Lung (tissue), 12 donors: ENCODE data around the gene CDKN1A. TPM values are rescaled to one million over a fixed set of nuclear protein-coding genes. Genes with fewer than 3 reads are reported as not detected.

Experiments
- ATAC-seq: fragments of 200-7000 bp; cut with Tn5 transposase; one replicate; pipeline ENCODE4 v1.9.1; 2020; ENCODE audit warnings: moderate number of reproducible peaks; ENCODE audit not compliant: insufficient read depth, low FRiP score
- DNase-seq, 3 donors: peaks; one replicate each; pipeline ENCODE4 v3.0.0-alpha.2; 2013 to 2017
- H3K27ac ChIP-seq, 2 donors: one replicate each; pipeline ENCODE4 v1.5.1; 2013; ENCODE audit warnings: mild to moderate bottlenecking in 2 of 2, moderate library complexity in 2 of 2, control low read depth in 1 of 2, inconsistent platforms in 1 of 2, low read depth in 1 of 2, low read length in 1 of 2
- H3K27me3 ChIP-seq, 3 donors: one replicate each; pipeline ENCODE4 v1.5.1; 2013; ENCODE audit warnings: low read length in 2 of 3; ENCODE audit not compliant: control insufficient read depth in 3 of 3, insufficient read depth in 3 of 3
- H3K36me3 ChIP-seq, 4 donors: one replicate each; pipeline ENCODE4 v1.5.1; 2013; ENCODE audit warnings: low read length in 4 of 4, mild to moderate bottlenecking in 1 of 4, moderate library complexity in 1 of 4; ENCODE audit not compliant: control insufficient read depth in 4 of 4, insufficient read depth in 4 of 4
- H3K4me1 ChIP-seq, 5 donors: one replicate each; pipeline ENCODE4 v1.5.1; 2013; ENCODE audit warnings: low read length in 5 of 5, mild to moderate bottlenecking in 2 of 5, moderate library complexity in 1 of 5; ENCODE audit not compliant: control insufficient read depth in 5 of 5, insufficient read depth in 5 of 5
- H3K4me3 ChIP-seq: one replicate; pipeline ENCODE4 v1.5.1; 2013; ENCODE audit warnings: mild to moderate bottlenecking, control low read depth, moderate library complexity
- H3K9ac ChIP-seq, 2 donors: one replicate each; pipeline ENCODE4 v1.5.1; 2013; ENCODE audit warnings: low read length in 2 of 2, control low read depth in 1 of 2; ENCODE audit not compliant: insufficient read depth in 1 of 2
- H3K9me3 ChIP-seq, 4 donors: one replicate each; pipeline ENCODE4 v1.5.1; 2013; ENCODE audit warnings: low read length in 3 of 4, mild to moderate bottlenecking in 1 of 4, moderate library complexity in 1 of 4; ENCODE audit not compliant: control insufficient read depth in 4 of 4, insufficient read depth in 3 of 4
- WGBS, 2 donors: extraction: QIAGEN DNeasy Blood & Tissue Kit; methylation state at CpG; one replicate each; pipeline ENCODE4 v1.1.7; 2013; 5-methylcytosine and 5-hydroxymethylcytosine counted together
- polyA plus RNA-seq, 2 donors: library from polyadenylated mRNA; stranded (reverse); fragments of 200-250 nt; gene quantifications; one replicate each; pipeline ENCODE4 v1.2.1, GENCODE V29; 2013
- total RNA-seq, 2 donors: library from RNA; depleted of rRNA in 1 of 2; stranded (reverse); fragments of >200 nt in 1 of 2; gene quantifications; one replicate each; pipeline ENCODE4 v1.2.1, GENCODE V29; 2014 to 2021
- TF ChIP-seq, protein P1 (sequence below): IDR thresholded peaks from 2 replicates; pipeline ENCODE4 v1.5.1; 2012; ENCODE audit warnings: mild to moderate bottlenecking; ENCODE audit errors: control extremely low read depth, extremely low read depth
- donor health status: control.
- donor health status: control.
- donor health status: Bipolar disorder and iron deficiency.
- donor health status: healthy.
- donor health status: DM: yes; HTN: yes; CAD: no.

CDKN1A gene
- total and polyA plus RNA-seq, 4 donors = 35.3 to 183 (median 66.2) TPM

DNA sequence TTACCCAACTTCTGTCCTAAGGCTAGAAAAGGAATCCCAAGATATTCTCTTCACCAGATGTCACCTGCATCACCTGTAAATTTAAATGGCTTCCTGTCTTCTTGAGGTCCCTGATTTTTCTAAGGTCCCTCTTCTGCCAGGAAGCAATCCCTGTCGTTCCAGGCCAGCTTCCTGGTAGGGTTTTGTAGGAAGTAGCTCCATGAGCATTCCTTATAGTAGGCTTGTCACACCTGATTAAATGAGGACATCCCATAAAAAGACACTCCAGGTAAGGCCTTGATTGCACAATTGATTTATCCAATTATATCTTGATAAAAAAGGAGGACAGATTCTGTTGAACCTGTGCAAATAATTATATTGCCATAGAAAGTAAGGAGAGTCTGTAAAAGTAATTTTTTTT, 27.8 kb downstream of the CDKN1A start:
- Histone ChIP-seq H3K27me3 (no peaks in the 10 kb centered on the region), H3K4me3 (no peak overlapping the region), H3K9me3 (no peaks in the 10 kb centered on the region), H3K36me3 (no peaks in the 10 kb centered on the region), H3K4me1 (no peaks in the 10 kb centered on the region), H3K27ac (no peak overlapping the region), H3K9ac (no peak overlapping the region)
- no peak for ATAC-seq
- no peak for DNase-seq
- 59 to 60% methylated on average over 1 of the region's 1 CpG for WGBS, 2 donors
- TF ChIP-seq, protein P1, sequence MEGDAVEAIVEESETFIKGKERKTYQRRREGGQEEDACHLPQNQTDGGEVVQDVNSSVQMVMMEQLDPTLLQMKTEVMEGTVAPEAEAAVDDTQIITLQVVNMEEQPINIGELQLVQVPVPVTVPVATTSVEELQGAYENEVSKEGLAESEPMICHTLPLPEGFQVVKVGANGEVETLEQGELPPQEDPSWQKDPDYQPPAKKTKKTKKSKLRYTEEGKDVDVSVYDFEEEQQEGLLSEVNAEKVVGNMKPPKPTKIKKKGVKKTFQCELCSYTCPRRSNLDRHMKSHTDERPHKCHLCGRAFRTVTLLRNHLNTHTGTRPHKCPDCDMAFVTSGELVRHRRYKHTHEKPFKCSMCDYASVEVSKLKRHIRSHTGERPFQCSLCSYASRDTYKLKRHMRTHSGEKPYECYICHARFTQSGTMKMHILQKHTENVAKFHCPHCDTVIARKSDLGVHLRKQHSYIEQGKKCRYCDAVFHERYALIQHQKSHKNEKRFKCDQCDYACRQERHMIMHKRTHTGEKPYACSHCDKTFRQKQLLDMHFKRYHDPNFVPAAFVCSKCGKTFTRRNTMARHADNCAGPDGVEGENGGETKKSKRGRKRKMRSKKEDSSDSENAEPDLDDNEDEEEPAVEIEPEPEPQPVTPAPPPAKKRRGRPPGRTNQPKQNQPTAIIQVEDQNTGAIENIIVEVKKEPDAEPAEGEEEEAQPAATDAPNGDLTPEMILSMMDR = no peak

DNA sequence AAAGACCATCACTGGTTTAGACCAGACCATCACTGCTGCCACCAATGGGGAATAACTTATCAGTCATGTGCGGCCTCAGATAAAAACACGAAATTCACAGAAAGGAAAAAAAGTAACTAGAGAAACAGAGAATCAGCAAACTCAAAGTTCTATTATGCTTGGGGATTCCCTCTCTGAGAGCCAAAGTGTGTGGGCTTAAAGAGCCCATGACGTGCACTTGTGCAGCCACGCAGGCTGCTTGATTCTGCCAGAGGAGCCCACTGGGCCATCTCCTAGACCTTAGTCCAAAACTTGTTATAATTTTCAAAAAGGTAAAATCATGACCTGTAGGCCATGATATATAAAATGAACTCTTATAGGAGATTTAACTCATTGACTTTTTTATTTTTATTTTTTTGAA, 34.3 kb downstream of the CDKN1A start:
- Histone ChIP-seq H3K9ac (no peak overlapping the region), H3K27me3 (no peaks in the 10 kb centered on the region), H3K4me3 (no peak overlapping the region), H3K4me1 (no peaks in the 10 kb centered on the region), H3K36me3 (no peaks in the 10 kb centered on the region), H3K27ac (no peak overlapping the region), H3K9me3 (no peaks in the 10 kb centered on the region)
- no peak for ATAC-seq
- 87 to 90% methylated on average over 4 of the region's 4 CpGs for WGBS, 2 donors
- DNase-seq = no peak
- TF ChIP-seq, protein P1 = no peak

DNA sequence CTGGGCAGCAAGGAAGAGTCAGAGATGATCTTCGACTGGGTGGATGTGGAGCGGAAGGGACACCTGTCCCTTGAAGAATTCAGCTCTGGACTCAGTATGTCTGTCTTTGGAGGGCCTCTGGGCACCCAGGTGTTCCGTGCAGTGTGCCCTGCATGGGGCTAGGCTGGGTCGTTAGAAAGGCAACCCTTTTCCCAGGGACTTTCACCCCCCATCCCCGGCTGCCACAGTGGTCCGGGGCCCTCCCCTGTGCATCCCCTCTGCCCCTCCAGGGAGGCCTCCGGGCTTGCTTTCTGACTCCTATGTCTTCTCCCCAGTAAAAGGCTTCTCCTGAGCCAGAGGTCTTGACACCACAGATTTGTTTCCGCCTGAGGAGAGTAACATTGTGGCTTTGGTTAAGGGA, 35.3 kb downstream of the CDKN1A start:
- Histone ChIP-seq H3K4me3 (no peak overlapping the region), H3K27ac (no peak overlapping the region), H3K4me1 (no peaks in the 10 kb centered on the region), H3K9ac (no peak overlapping the region), H3K36me3 (no peaks in the 10 kb centered on the region), H3K9me3 (no peaks in the 10 kb centered on the region), H3K27me3 (no peaks in the 10 kb centered on the region)
- TF ChIP-seq, protein P1 = no peak
- WGBS, 2 donors = 91 to 93% methylated on average over 8 of the region's 8 CpGs
- no peak for DNase-seq
- no peak for ATAC-seq

DNA sequence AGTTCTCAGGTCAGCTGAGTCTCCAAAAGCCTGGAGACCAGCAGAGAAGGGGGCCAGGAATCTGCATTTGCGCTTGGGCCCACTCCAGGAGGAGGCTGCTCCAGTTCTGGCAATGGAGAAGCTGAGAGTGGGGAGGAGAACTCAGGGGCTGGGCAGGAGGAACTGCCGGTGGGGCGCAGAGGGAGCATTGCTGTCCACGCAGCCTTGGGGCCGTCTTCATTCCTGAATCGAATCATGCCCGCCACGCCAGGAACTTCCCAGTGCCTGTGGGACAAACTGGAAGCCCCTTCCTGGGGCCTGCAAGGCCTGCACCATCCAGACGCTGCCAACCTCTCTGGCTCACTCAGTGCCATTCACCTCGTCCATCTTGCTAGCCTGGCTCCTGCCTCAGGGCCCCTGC, 36.0 kb downstream of the CDKN1A start:
- H3K27me3 ChIP-seq = no peaks in the 10 kb centered on the region
- no peaks in the 10 kb centered on the region for H3K36me3 ChIP-seq
- H3K9me3 ChIP-seq = no peaks in the 10 kb centered on the region
- ATAC-seq = no peak
- 87 to 88% methylated on average over 10 of the region's 10 CpGs for WGBS, 2 donors
- H3K9ac ChIP-seq = no peak overlapping the region
- no peaks in the 10 kb centered on the region for H3K4me1 ChIP-seq
- H3K4me3 ChIP-seq = no peak overlapping the region
- no peak overlapping the region for H3K27ac ChIP-seq
- DNase-seq = no peak
- TF ChIP-seq, protein P1 = no peak
